AG04450 (cell line): ENCODE data around the gene PRG2. TPM values are rescaled to one million over a fixed set of nuclear protein-coding genes. Genes with fewer than 3 reads are reported as not detected.
"Not testable (repeated sequence)": the region's sequence is repeated elsewhere in the genome, so short reads cannot be mapped to it uniquely, and the experiment has no call there.

Experiments
- CTCF ChIA-PET: fragments of 300-600, 350-600 bp; formaldehyde crosslinking; extraction: SDS; loops from one replicate; lab custom pipeline; 2022; ENCODE audit warnings: antibody characterized with exemption, inconsistent platforms; lab: Charles Lee
- POLR2A ChIA-PET: fragments of 350-600 bp; formaldehyde crosslinking; extraction: SDS; loops from one replicate; lab custom pipeline; 2021; ENCODE audit warnings: antibody characterized with exemption, inconsistent platforms; lab: Yijun Ruan, JAX
- DNase-seq: peaks from one replicate; pipeline ENCODE4 v3.0.0-alpha.2; 2011; ENCODE audit warnings: low read depth, low spot score
- H3K27ac ChIP-seq: one replicate; pipeline ENCODE4 v1.5.1; 2012; ENCODE audit warnings: low read depth, low read length, control low read depth
- H3K27me3 ChIP-seq: one replicate; pipeline ENCODE4 v1.6.0; 2012; ENCODE audit warnings: low read length; ENCODE audit not compliant: control insufficient read depth, insufficient read depth
- H3K4me3 ChIP-seq: 2 replicates; pipeline ENCODE4 v1.5.1; 2011; ENCODE audit warnings: mild to moderate bottlenecking, low read depth, low read length, control low read depth
- H3K9me3 ChIP-seq: 2 replicates; pipeline ENCODE4 v1.5.1; 2012; ENCODE audit warnings: low read length; ENCODE audit not compliant: control insufficient read depth, insufficient read depth
- CTCF ChIP-seq: IDR thresholded peaks from 2 replicates; pipeline ENCODE4 v1.5.1; 2011; ENCODE audit warnings: low read depth, low read length, control low read depth, inconsistent platforms
- polyA plus RNA-seq: library from polyadenylated mRNA; depleted of rRNA; stranded (reverse); fragments of >200 nt; gene quantifications from 2 replicates; pipeline ENCODE4 v1.2.3, GENCODE V29; 2011

The PRG2 gene
- polyA plus RNA-seq, 1 experiment, result not detected

GRCh38 chr11:57406337-57406904 is 16.0 kb upstream of the PRG2 start:
- no peak overlapping the region for H3K27ac ChIP-seq
- CTCF ChIA-PET, result no interaction called here
- H3K9me3 ChIP-seq, result no peaks in the 10 kb centered on the region
- POLR2A ChIA-PET, result no interaction called here
- peaks cover 2% of the 10 kb centered on the region for H3K27me3 ChIP-seq
- DNase-seq, result no peak
- TF ChIP-seq CTCF, result no peak
- H3K4me3 ChIP-seq, result no peak overlapping the region

- peaks cover 2% of the 10 kb centered on the region for H3K27me3 ChIP-seq
- H3K9me3 ChIP-seq, result no peaks in the 10 kb centered on the region
- TF ChIP-seq CTCF, result no peak
- H3K27ac ChIP-seq, result no peak overlapping the region
- POLR2A ChIA-PET, result no interaction called here
- no peak overlapping the region for H3K4me3 ChIP-seq
- no peak for DNase-seq
- CTCF ChIA-PET, result interaction anchor here (0.6 kb wide), 1 partner anchor 235 kb away, joined by 5 read pairs; no protein-coding TSS in a partner anchor
Measured at GRCh38 chr11:57405271-57405860, 14.9 kb upstream of the PRG2 start.

GRCh38 chr11:57403802-57404147 is 13.3 kb upstream of the PRG2 start:
- TF ChIP-seq CTCF, result no peak
- Histone ChIP-seq H3K27ac (no peak overlapping the region), H3K4me3 (no peak overlapping the region), H3K27me3 (peaks cover 2% of the 10 kb centered on the region), H3K9me3 (no peaks in the 10 kb centered on the region)
- CTCF ChIA-PET, result no interaction called here
- no peak for DNase-seq
- POLR2A ChIA-PET, result no interaction called here

GRCh38 chr11:57403003-57403801 is 12.8 kb upstream of the PRG2 start:
- H3K27me3 ChIP-seq, H3K27ac ChIP-seq, DNase-seq, H3K4me3 ChIP-seq, H3K9me3 ChIP-seq, POLR2A ChIA-PET: not testable (repeated sequence)
- CTCF ChIA-PET, result interaction anchor here (1.3 kb wide), 1 partner anchor 55 kb away, joined by 6 read pairs; no protein-coding TSS in a partner anchor

- no peak for DNase-seq
- ChIA-PET CTCF (interaction anchor here (1.3 kb wide), 1 partner anchor 56 kb away, joined by 6 read pairs; no protein-coding TSS in a partner anchor), POLR2A (no interaction called here)
- no peak for TF ChIP-seq CTCF
- H3K9me3 ChIP-seq, result no peaks in the 10 kb centered on the region
- no peak overlapping the region for H3K27ac ChIP-seq
- H3K4me3 ChIP-seq, result no peak overlapping the region
- H3K27me3 ChIP-seq, result peaks cover 3% of the 10 kb centered on the region
Measured at GRCh38 chr11:57402188-57403002, 11.9 kb upstream of the PRG2 start.
